GM19025 (cell line): Measurements from ENCODE around the gene KLHL18.
"Not testable (repeated sequence)": the region's sequence is repeated elsewhere in the genome, so short reads cannot be mapped to it uniquely, and the experiment has no call there.

Experiments used
- ATAC-seq: cut with Tn5 transposase; IDR thresholded peaks from one replicate; pipeline ENCODE4 v1.9.1; 2021; ENCODE audit warnings: mild to moderate bottlenecking, low read depth, moderate library complexity; ENCODE audit not compliant: unreplicated experiment

The KLHL18 gene

DNA sequence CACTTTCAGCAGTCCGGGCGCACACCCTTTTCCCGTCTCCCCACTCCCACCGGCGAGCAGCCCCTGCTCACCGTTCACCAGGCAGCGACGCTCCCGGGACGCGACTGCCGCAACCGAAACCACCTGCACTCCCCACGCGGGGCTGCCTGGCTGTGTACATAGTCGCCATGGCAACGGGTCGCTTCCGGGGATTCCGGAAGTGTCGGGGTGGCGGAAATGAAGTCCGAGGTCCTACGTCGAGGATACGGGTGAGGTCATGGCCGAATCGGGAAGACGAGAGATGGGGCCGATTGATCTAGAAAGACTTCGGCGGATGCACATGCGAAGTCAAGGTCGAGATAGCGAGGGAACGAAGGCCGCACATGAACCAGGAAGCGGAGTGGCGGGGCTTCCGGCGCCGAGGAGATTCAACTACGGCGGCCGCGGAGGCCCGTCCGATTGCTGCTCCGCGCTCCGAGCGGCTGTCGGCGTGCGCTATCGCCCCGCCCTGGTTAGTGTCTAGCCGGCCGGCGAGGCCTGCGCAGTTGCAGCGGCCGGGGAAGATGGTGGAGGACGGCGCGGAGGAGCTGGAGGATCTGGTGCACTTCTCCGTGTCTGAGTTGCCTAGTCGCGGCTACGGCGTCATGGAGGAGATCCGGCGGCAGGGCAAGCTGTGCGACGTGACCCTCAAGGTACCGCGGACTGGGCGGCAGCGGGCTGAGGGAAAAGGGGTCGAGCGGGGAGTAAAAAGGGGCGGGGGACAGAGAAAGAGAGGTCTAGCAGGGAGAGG lies at the start of gene KLHL18, which contains the start of gene KIF9:
KLHL18 (plus strand) TSS at position 521 of the 769 bp plus-strand sequence; CDS start at position 543, 22 bp downstream.
KIF9 (minus strand) TSS at position 376 of the 769 bp plus-strand sequence. CDS start 5,425 bp downstream, outside the sequence.
- peak; percentile 86 for ATAC-seq

DNA sequence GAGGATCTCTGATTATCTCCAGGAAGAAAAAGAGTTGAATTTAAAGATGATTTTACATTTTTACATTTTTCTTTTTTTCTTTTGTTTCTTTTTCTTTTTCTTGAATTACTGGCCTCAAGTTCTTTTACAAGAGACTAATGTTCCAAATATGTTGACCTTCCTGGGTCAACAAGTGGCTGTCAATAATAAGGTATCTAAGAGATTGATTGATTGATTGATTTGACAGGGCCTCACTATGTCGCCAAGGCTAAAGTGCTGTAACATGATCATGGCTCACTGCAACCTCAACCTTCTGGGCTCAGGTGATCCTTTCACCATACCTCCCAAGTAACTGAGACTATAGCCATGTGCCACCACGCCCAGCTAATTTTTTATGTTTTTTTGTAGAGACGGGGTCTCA lies 44.7 kb upstream of the KLHL18 start:
- no peak for ATAC-seq

DNA sequence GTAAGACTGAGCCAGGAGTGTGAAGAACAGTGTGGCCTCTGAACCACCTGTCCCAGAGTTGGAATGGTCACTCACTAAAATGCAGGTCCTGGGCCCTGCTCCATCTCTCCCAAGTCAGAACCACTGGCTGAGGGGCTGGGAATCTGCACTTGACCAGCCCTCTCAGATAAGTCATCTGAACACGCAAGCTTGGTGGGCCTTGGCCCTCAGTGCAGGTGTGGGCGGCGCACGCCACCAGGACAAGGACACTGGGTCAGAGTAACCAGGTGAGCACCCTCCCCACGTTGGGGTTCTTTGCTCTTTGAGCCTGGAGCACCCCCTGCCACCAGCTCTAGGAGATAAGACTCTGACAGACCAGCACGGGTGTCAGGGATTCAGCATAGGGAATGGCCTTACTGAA lies 42.8 kb upstream of the KLHL18 start:
- no peak for ATAC-seq

DNA sequence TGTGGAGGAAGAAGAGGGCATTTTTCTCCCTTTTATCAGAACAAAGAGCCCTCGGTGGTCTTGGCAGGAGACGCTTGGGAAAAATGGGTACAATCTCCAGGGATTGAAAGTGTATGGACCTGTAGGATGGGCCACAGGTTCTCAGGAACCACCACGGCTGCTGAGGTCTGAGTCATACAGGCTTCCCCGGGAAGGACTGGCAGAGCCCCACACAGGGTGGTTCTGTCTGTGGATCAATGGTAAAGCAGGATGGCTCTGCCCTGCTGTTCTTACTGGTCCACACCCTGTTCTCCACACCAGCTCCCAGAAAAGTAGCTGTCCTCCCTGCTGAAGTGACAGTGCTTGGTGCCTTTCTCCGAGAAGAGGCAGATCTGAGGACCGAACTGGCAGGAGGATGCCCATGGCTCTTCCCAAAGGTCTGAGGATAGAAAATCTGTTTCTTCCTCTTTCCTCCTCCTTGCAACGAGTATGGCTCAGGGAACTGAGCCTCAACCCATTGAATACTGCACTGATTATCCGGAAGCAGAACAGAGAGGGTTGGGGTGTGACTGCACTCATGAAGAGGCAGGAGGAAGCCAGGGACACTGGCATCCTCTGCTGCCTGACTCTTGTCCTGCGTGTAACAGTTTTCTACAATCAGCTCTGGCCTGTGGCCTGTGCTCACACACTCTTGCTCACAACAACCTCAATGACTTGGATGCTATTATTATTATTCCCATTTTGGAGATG lies 39.2 kb upstream of the KLHL18 start:
- ATAC-seq: no peak

DNA sequence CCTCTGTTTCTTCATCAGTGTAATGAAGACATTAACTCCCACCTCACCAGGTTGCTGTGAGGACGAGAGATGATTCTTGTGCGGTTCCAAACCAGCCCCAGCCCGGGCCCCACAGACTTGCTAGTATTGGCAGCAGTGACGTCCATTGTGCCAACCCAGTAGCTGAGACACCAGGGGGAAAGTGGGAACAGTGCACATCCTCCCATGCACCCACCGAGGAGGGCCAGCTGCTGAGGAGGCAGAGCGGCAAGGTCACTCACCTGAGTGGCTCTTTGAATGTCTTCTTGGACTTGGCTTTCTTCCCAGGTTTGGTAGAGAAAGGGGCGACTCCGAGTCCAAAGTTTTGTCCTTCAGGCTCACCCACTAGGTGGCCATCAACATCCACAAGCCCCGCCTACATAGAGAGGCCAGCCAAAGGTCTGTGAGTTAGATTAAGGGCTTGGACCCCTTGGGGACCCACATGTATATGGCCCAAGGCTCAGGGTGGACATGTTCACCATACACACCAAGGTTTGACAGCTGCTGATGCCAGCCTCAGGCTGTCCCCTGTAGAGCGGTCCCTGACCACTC lies 38.1 kb upstream of the KLHL18 start:
- no peak for ATAC-seq

DNA sequence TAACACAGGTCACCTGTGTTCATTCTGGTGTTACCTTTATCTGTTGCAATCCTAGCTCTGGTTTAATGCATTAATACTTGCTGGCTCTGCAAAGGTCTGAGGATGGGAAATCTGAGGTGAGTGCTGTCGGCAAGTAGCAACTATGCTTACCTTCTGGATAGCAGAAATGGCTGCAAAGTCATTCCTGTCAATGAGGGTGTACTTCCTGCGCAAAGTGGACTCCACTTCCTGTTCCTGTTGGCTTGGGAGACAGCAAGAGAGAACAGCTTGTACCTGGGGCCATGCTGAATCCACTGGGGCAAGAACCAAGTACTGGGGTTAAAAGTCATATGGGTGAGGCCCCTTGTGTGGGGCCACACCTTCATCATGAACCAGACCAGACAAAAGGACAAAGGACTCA lies 37.5 kb upstream of the KLHL18 start:
- no peak for ATAC-seq

DNA sequence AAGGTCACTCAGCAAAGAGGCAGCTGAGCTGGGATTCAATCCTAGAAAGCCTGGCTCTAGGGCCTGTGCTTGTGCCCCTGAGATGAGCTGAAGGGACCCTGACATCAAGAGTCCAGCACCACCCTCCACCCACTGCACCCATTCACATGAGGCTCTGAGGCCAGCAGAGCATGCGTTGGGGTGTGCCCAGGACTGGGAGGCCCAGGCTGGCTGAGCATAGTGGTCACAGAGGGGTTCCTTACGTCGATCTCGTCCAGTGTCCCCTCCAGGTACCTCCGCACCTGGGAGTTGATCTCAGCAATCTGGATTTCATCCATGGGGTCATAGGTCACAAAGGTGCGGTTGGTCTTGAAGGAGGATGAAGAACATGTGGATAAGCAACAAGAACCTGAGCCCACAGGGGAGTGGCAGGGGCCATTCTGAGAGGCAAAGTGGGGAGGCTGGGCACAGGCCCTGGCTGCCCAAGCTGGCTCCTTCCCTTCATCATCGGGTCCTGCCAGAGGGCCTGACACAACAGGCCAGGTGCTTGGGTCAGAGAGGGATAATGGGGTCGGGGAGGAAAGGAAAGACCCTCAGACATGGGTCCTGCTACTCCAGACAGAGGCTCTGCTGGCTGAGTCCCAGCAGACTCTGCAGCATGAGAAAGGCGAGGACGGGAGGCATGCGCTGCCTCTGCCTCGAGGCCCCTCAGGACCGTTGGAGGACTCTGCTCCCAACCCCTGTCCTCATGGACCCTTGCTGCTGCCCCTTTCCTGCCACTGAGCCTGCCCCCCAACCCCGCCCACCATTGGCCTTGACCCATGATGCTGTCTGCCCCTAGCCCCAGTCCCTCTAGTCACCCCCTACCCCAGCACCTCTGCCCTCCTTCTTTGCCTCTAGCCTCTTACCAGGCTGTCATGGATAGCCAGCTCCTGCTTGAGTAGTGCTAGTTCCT lies 35.3 kb upstream of the KLHL18 start:
- ATAC-seq: no peak

DNA sequence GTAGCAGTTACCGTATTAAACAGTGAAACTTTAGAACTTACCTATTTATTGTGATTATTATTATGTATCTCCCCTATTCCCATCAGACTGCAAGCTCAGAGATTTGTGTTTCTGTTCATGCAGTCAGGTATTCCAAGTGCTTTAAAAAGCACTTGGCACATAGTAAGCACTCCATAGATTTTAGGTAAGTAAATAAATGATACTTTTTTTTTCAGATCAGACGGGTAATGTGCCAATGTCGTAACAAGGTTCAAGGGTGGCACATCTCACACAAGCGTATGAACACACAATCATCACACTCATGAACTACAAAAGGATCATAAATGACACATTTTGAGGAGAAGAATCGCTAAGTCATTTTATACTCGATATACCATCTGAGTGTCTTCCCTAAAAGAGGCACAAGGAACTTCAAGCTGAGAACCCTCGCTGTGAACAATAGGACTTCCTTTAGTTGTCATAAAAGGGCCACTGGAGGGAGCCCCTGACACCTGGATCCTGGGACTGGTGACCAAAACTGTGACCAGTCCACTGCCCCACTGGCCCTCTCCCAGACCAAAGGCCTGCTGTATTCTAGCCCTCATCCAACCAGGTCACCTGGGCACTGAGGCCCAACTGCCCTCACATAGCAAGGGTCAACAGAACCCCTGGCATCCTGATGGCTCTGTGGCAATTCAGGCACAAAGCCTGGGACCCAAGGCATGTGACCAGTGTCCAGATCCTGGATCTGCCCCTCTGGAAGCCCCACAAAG lies 32.3 kb upstream of the KLHL18 start:
- no peak for ATAC-seq

DNA sequence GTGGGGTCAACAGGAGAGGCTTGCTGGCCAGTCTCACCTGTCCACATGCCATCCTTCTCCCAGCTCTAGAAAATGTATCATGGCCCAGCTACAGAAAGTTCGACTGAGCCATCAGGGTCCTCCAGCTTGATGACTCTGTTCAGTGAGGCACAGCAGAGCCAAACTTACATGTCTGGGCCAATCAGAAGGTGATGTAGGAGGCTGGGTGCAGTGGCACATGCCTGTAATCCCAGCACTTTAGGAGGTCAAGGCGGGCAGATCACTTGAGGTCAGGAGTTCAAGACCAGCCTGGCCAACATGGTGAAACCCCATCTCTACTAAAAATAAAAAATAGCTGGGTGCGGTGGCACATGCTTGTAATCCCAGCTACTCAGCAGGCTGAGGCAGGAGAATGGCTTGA lies 31.7 kb upstream of the KLHL18 start:
- ATAC-seq: not testable (repeated sequence)

DNA sequence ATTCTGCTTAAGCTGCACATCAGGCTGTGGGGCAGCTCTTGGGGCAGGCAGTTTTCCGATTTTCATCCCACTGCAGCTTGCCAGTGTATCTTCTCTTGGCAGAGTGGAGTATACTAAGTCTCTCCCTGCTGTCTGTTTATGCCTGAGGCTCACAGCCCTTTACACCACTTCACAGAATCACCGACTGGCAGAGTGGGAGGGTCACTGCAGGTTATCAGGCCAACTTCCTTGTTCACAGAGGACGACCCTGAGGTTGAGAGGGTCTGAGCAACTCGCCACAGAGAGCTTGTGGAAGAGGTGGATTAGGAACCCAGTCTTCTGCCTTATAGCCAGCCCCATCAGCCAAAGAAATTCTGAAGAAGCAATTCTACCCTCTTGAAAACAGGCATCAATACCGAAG lies 31.1 kb upstream of the KLHL18 start:
- ATAC-seq: no peak

DNA sequence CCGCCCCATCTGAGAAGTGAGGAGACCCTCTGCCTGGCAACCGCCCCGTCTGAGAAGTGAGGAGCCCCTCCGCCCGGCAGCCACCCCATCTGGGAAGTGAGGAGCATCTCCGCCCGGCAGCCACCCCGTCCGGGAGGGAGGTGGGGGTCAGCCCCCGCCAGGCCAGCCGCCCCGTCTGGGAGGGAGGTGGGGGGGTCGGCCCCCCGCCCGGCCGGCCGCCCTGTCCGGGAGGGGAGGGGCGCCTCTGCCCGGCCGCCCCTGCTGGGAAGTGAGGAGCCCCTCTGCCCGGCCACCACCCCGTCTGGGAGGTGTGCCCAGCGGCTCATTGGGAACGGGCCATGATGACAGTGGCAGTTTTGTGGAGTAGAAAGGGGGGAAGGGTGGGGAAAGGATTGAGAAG lies 26.4 kb upstream of the KLHL18 start:
- not testable (repeated sequence) for ATAC-seq

DNA sequence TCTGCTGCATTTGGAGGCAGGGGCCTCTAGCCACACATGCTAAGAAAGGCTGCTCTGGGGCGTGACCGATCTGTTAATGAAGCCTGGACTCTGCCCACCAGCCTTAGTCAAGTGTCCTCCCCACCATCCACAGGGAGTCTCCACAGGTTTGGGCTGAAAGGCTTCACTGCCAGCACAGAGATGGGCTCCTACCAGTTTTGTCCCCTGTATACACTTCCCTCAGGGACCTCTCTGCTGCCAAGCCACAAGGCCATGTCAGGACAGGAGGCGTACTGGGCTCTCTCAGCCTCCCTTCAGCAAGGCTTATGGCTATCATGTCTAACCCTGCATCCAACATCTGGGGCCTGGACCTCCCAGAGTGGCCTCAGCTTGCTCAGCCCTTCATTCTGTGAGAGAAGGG lies 23.6 kb upstream of the KLHL18 start:
- no peak for ATAC-seq

DNA sequence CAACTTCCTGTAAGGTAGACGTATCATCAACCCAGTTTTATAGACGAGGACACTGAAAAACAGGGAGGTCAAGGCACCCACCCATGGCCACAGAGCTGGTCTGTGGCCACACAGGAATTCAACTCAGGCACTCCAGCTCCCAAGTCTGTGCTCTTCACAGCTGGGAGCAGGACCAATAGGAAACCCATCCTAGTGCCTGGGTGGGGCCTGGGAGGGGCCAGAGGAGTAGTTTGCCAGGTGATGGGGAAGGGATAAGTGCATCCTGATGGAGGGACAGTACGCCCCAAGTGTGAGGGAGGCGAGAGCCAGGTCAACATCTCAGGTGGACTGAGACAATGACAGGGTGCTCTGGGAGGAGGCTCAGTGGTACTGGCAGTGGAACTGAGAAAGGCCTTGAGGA lies 22.1 kb upstream of the KLHL18 start:
- no peak for ATAC-seq

DNA sequence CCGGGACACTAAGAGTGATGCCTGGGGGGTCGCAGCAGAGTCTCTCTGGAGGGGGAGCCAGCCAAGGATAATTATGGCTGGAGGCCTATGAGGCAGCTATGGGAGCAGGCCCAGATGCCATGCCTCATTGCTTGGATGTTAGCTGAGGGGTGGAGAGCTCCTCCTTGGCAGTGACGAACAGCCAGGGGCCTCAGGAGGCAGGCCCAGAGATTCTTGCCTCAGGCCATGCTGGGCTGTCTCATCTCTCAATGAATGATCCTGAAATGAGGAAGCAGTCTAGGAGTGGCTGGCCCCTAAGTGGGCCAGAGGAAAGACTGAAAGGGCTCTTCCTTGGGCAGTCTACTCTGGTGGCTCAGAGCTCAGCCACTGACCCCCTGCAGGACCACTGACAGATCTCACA lies 21.4 kb upstream of the KLHL18 start:
- ATAC-seq: no peak

DNA sequence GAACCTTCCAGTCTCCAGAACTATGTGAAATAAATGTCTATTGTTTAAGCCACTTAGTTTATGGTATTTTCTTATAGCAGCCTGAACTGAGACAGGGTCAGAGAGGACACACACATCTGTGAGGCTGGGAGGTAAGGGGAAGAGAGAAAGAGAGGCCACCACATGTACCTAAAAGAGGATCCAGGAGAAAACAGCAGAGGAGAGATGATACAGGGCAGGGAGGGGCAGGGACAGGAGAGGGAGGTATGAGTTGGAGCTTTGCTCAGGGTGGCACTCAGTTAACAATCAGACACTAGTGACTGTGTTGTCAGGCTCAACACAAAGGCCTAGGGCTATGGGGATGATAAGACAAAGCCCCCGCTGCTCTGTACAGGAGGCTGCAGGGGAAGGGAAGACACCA lies 17.7 kb upstream of the KLHL18 start:
- no peak for ATAC-seq

DNA sequence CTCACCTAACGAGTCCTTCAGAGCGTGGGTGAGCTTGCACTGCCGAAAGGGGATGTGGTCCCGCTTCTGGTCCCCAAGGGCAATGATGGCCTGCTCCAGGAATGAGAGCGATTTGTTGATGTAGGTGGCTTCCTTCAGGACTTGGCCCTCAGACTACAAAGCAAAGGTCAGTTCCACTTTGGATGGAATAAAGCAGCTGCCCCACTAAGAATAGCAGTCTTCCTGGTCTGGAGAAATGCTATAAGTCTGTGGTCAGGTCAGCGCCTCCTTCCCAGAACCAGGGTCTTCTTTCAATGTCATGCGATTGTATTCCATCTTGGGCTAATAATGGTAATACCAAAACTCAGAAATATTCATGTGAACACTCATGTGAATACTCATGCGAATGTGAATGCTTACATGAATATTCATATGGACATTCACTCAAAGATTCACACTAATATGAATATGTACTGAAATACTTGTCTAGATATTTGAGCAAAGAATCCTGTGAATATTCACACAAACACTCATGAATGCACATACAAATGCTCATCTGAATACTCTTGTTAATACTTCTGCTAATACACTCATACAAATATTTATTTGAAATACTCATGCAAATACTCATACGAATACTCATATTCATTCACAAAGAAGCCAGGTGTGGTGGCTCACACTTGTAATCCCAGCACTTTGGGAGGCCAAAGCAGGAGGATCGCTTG lies 16.9 kb upstream of the KLHL18 start:
- no peak for ATAC-seq

DNA sequence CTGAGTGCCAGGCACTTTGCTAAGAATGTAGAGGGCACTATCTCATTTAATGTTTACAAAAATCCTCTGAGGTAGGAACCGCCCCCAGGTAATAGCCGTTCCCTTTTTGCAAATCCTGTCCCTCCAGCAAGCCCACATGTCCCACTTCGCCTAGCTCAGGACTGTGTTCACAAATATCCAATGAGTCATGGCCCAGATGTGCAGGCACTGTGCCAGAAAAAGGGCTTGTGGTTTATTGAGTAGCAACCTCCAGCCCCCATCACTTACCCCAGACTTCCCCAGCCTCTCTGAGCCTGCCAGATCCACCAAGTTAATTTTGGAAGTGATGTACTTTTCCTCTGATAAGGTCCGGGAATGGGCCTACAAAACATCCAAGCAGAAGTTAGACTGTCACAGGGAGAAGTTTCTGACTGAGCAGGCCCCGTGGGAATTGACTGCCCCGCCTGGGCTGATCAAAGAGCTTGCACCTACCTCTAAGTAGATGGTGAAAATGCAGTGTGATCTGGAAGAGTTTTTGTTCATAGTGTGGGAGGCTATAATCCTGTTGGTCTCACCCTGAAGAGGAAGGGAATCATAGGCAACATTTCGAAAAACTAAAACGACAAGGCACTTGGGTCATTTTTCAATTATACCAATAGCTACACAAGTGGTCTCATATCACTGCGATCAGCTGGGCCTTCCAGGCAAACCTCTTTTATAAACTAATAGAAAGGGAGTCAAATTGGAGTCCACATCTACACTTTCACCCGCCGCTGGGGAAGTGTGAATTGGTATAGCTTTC lies 15.8 kb upstream of the KLHL18 start:
- no peak for ATAC-seq

DNA sequence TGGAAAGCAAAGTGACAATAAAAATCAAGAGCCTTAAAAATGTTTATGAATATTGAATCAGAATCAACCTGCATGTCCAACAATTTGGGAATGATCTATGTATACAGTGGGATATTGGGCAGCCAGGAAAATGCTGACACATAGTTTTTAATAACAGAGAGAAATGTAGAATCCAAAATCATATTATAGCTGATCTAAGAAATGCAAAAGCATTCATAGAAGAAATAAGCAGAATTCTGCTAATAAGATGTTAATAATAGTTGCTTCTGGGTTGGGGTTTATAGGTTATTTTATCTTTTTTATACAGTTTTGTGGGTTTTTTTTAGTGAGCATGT lies 15.3 kb upstream of the KLHL18 start:
- no peak for ATAC-seq

DNA sequence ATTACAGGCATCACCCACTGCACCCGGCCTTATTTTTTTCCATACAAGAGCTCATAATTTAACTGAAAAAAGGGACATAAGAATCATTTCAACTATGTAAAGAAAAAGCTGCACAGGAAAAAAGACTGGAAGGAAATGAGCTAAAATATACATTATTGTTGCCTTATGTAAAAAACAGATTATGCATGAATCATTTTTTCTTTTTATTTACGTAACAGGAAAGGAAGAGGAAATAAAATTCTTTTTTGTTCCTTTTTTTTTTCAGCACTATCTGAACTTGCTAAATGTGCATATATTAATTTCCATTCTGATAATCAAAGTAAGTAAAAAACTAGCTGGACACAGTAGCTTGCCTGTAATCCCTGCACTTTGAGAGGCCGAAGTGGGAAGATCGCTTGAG lies 12.2 kb upstream of the KLHL18 start:
- ATAC-seq: no peak
